Fibroblast of skin of right biceps (primary cell): Measurements from ENCODE around the gene CIB4.

ENCODE experiments used
- DNase-seq: peaks from one replicate; pipeline ENCODE4 v3.0.0-alpha.2; 2013

The CIB4 gene

GRCh38 chr2:26640781-26641564 lies at the start of gene CIB4:
TSS of gene CIB4 (minus strand) at chr2:26641366. CDS start at chr2:26641314, 52 bp downstream.
- DNase-seq = no peak

GRCh38 chr2:26687801-26688200 lies 46.6 kb upstream of the CIB4 start:
- DNase-seq = no peak

- DNase-seq = no peak
Observed at GRCh38 chr2:26687328-26687727, 46.2 kb upstream of the CIB4 start.

- DNase-seq = no peak
Observed at GRCh38 chr2:26685989-26686839, 45.0 kb upstream of the CIB4 start.

GRCh38 chr2:26685341-26685740 lies 44.2 kb upstream of the CIB4 start:
- no peak for DNase-seq

GRCh38 chr2:26683583-26683982 lies 42.4 kb upstream of the CIB4 start:
- DNase-seq = no peak

GRCh38 chr2:26682155-26682554 lies 41.0 kb upstream of the CIB4 start:
- DNase-seq = no peak

- DNase-seq = no peak
Observed at GRCh38 chr2:26681656-26682055, 40.5 kb upstream of the CIB4 start.

GRCh38 chr2:26679867-26680266 lies 38.7 kb upstream of the CIB4 start:
- no peak for DNase-seq

- DNase-seq = no peak
Observed at GRCh38 chr2:26678035-26678434, 36.9 kb upstream of the CIB4 start.

- DNase-seq = no peak
Observed at GRCh38 chr2:26675651-26676255, 34.6 kb upstream of the CIB4 start.

GRCh38 chr2:26674771-26675170 lies 33.6 kb upstream of the CIB4 start:
- DNase-seq = no peak

- no peak for DNase-seq
Observed at GRCh38 chr2:26674002-26674751, 33.0 kb upstream of the CIB4 start.

GRCh38 chr2:26672818-26673393 lies 31.7 kb upstream of the CIB4 start:
- DNase-seq = no peak

GRCh38 chr2:26672112-26672817 lies 31.1 kb upstream of the CIB4 start:
- DNase-seq = no peak

GRCh38 chr2:26671691-26672090 lies 30.5 kb upstream of the CIB4 start:
- no peak for DNase-seq

- DNase-seq = no peak
Observed at GRCh38 chr2:26670931-26671460, 29.8 kb upstream of the CIB4 start.

- DNase-seq = peak; percentile 16
Observed at GRCh38 chr2:26670171-26670570, 29.0 kb upstream of the CIB4 start.

- DNase-seq = peak; percentile 7
Observed at GRCh38 chr2:26668856-26669750, 27.9 kb upstream of the CIB4 start.

- no peak for DNase-seq
Observed at GRCh38 chr2:26668041-26668440, 26.9 kb upstream of the CIB4 start.

- DNase-seq = no peak
Observed at GRCh38 chr2:26666671-26667070, 25.5 kb upstream of the CIB4 start.
